Chondrocyte (in vitro differentiated cells): ENCODE data around the gene TNS2. TPM values are rescaled to one million over a fixed set of nuclear protein-coding genes. Genes with fewer than 3 reads are reported as not detected.
A peak's percentile ranks its signal among the peaks of the same experiment; 100 is the strongest.

ENCODE experiments used
- DNase-seq: peaks from one replicate; pipeline ENCODE4 v3.0.0; 2021; ENCODE audit warnings: mixed read lengths, low spot score
- H3K27ac Mint-ChIP-seq: one replicate; pipeline ENCODE4 v1.8.0; 2021; ENCODE audit warnings: mild to moderate bottlenecking, moderate library complexity, mixed read lengths; ENCODE audit not compliant: unreplicated experiment
- H3K27me3 Mint-ChIP-seq: 2 replicates; pipeline ENCODE4 v1.8.0; 2021; ENCODE audit warnings: low read depth, mixed read lengths
- H3K36me3 Mint-ChIP-seq: 2 replicates; pipeline ENCODE4 v1.8.0; 2021; ENCODE audit warnings: low read depth, mixed read lengths
- H3K4me1 Mint-ChIP-seq: 2 replicates; pipeline ENCODE4 v1.8.0; 2021; ENCODE audit warnings: low read depth, mild to moderate bottlenecking, mixed read lengths
- H3K4me3 Mint-ChIP-seq: one replicate; pipeline ENCODE4 v1.8.0; 2021; ENCODE audit warnings: mild to moderate bottlenecking, moderate library complexity, mixed read lengths; ENCODE audit not compliant: unreplicated experiment
- H3K9me3 Mint-ChIP-seq: 2 replicates; pipeline ENCODE4 v1.8.0; 2021; ENCODE audit warnings: low read depth, mixed read lengths
- total RNA-seq: library from RNA; stranded (reverse); gene quantifications from 3 replicates; pipeline ENCODE4 v1.2.1, GENCODE V29; 2021
- TF ChIP-seq, protein P1 (sequence below): fragments of 200-600 bp; sonication (generic); IDR thresholded peaks from 2 replicates; pipeline ENCODE4 v1.5.0; 2021; ENCODE audit warnings: antibody characterized with exemption, mild to moderate bottlenecking, moderate library complexity

TNS2 gene
- total RNA-seq, 1 donor from 2014 or later, result 104 TPM

DNA sequence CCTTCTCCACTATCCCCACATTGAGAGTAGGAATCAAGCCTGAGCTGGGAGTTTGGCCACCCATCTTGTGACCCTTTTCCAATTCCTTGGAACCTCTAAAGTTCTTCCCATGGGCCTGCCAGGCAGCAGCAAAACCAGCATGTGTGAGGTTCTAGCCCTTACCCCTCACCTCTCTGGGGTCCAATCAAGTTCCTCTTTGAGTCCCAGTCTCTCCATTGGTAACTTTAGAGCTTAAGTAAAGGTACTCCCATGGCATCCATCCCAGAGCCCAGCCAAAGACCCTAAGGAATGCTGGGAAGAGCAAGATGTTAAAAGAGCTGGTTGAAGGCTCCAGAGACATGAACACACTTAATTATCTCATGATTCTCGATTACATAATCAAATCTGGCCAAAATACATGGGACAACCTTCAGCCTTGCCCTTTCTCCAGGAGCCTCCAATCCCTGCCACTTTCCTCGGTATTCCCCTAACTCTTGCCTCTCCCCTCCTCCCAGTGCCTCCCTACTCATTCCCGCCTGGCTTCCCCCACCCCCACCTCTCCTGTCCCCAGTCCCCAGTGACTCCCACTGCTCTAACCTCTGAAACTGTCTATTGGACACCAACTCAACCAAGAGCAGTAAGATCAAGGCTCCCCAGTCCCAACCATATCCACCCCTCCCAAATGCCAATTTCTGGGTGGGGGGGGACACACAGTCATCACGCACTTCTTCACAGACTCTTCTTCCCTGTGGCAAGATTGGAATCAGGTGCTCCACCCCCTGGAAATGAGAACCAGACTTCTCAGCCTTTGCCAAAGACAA, 4.8 kb upstream of the TNS2 start:
- Mint-ChIP-seq H3K4me3 (peak overlapping the region; percentile 92), H3K27ac (peak overlapping the region; percentile 99), H3K27me3 (no peaks in the 10 kb centered on the region), H3K4me1 (peaks cover 53% of the 10 kb centered on the region), H3K9me3 (no peaks in the 10 kb centered on the region), H3K36me3 (peaks cover 8% of the 10 kb centered on the region)
- DNase-seq, result no peak
- TF ChIP-seq, protein P1, sequence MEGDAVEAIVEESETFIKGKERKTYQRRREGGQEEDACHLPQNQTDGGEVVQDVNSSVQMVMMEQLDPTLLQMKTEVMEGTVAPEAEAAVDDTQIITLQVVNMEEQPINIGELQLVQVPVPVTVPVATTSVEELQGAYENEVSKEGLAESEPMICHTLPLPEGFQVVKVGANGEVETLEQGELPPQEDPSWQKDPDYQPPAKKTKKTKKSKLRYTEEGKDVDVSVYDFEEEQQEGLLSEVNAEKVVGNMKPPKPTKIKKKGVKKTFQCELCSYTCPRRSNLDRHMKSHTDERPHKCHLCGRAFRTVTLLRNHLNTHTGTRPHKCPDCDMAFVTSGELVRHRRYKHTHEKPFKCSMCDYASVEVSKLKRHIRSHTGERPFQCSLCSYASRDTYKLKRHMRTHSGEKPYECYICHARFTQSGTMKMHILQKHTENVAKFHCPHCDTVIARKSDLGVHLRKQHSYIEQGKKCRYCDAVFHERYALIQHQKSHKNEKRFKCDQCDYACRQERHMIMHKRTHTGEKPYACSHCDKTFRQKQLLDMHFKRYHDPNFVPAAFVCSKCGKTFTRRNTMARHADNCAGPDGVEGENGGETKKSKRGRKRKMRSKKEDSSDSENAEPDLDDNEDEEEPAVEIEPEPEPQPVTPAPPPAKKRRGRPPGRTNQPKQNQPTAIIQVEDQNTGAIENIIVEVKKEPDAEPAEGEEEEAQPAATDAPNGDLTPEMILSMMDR, result no peak

DNA sequence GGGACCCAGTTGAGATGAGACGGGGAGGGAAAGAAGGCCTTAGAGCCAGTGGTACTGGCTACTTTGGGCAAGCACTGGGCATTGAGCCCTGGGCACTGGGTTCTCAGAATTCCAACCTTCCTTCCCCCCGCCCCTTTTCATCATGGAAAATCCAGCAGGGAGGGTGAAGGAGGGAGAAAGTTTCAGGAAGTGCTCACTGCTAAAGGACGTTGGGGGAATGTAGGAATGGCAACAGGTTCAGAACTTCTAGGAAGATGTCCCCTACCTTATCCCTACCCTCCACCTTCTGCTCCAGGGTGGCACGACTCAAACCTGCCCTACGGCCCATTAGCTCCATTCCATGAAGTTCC, 4.2 kb upstream of the TNS2 start:
- no peaks in the 10 kb centered on the region for H3K9me3 Mint-ChIP-seq
- peaks cover 57% of the 10 kb centered on the region for H3K4me1 Mint-ChIP-seq
- H3K27ac Mint-ChIP-seq, result peak overlapping the region; percentile 99
- no peaks in the 10 kb centered on the region for H3K27me3 Mint-ChIP-seq
- peaks cover 8% of the 10 kb centered on the region for H3K36me3 Mint-ChIP-seq
- DNase-seq, result no peak
- peak overlapping the region; percentile 92 for H3K4me3 Mint-ChIP-seq
- TF ChIP-seq, protein P1, result no peak

DNA sequence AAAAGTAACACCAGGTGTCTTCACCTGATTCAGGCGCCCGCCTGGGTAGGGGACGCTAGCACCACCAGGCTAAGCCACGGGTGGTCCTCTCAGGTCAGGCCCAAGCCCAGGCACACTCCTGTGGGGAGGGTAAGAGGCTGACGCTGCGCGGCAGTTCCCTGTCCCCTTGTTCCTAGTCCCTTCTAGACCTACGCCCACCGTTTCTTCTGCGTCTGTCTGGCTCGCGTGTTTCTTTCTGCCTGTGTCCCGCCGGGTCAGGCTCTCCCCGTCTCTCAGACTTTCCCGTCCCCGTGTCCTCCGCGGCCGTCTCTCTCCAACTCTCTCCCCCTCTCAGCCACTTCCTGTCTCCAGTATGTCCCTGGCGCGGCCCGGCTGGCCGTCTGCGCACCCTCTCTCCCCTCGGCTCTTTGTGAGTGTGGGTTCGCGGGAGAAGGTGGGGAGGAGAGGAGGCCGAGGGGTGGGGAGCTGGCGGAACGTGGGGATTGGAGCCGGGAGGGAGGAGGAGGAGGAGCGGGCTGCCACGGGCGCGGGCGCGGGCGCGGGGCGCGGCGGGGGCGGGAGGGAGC, 3.1 kb upstream of the TNS2 start:
- peak overlapping the region; percentile 99 for H3K27ac Mint-ChIP-seq
- peak; percentile 94 for DNase-seq
- peak overlapping the region; percentile 92 for H3K4me3 Mint-ChIP-seq
- H3K9me3 Mint-ChIP-seq, result no peaks in the 10 kb centered on the region
- peaks cover 68% of the 10 kb centered on the region for H3K4me1 Mint-ChIP-seq
- H3K27me3 Mint-ChIP-seq, result no peaks in the 10 kb centered on the region
- peaks cover 8% of the 10 kb centered on the region for H3K36me3 Mint-ChIP-seq
- TF ChIP-seq, protein P1, result no peak

DNA sequence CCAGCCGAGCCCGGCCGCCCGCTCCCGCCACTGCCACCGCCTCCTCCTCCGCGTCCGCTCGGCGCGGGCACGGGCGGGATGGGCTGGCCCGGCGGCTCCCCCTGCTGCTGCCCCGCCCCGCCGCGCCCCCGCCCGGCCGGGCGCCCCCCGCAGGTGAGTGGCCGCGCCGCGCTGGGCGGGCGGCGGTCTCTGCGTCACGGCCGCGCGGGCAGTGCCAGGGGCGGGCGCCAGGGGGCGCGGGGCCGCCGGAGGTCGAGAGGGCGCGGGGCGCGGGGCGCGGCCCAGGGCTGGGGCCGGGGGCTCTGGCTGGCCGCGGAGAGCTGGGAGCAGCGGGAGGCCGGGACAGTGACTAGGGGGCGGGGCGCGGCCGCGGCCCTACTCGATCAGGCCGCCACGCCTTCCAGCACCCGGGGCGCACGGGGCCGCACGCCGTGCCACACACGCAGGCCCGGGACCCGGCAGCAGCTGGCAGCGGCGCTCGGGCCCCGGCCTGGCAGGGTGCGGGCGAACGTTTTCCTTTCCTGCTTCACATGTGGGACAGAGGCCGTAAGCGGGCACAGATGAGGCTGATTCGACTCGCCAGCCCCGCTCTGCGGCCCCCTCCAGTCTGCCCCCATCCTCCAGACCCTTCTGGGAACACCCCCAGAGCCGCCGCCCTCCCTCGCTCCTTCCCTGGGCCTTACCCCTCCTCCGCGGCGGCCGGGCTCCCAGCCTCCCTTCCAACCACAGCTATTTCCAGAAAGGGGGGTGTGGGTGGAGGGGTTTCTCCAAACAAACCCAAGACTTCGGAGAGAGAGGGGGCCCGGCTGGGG, 2.4 kb upstream of the TNS2 start:
- TF ChIP-seq, protein P1, result peak; percentile 54
- peak; percentile 96 for DNase-seq
- Mint-ChIP-seq H3K9me3 (no peaks in the 10 kb centered on the region), H3K27ac (peak overlapping the region; percentile 99), H3K27me3 (no peaks in the 10 kb centered on the region), H3K36me3 (peaks cover 6% of the 10 kb centered on the region), H3K4me1 (peaks cover 75% of the 10 kb centered on the region), H3K4me3 (peak overlapping the region; percentile 88)
